ENCODE measurements around the gene CD7.

DNA sequence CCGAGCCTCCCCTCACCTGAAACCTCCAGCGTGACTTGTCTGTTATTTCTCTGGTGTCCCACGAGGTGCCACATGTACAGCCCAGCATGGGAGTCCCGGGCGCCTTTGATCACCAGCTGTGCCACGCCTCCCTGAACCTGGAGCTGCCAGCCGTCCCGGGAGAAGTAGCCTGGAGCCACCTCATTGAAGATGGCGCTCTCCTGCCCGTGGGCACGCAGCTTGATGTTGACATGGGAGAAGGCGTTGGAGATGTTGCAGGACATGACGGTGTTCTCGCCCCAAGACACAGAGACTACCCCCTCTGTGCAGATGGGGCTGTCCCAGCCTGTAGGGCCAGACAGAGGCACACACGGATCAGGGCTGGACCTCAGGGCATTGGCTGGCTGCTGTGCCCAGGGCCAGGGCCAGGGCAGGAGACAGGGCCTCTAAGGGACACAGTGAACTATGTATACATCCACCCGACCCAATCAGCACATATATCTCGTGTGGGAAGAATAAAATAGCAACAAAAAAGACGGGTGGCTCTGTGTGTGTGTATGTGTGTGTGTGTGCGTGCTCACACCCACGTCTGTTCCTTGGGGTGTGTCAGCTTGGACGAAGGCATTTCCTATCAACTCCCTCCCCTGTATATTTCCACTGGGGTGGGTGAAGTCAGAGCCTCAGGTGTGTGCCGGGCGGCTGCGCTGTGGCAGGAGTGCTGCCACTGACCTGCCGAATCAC lies 7.3 kb upstream of the CD7 start:
- TF ChIP-seq, protein P1, sequence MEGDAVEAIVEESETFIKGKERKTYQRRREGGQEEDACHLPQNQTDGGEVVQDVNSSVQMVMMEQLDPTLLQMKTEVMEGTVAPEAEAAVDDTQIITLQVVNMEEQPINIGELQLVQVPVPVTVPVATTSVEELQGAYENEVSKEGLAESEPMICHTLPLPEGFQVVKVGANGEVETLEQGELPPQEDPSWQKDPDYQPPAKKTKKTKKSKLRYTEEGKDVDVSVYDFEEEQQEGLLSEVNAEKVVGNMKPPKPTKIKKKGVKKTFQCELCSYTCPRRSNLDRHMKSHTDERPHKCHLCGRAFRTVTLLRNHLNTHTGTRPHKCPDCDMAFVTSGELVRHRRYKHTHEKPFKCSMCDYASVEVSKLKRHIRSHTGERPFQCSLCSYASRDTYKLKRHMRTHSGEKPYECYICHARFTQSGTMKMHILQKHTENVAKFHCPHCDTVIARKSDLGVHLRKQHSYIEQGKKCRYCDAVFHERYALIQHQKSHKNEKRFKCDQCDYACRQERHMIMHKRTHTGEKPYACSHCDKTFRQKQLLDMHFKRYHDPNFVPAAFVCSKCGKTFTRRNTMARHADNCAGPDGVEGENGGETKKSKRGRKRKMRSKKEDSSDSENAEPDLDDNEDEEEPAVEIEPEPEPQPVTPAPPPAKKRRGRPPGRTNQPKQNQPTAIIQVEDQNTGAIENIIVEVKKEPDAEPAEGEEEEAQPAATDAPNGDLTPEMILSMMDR (IDR thresholded peaks at IDR 0.05) = no peak
- no peak for TF ChIP-seq POLR2A (IDR thresholded peaks at IDR 0.05)

Data from esophagus squamous epithelium (tissue), 4 donors.